Sigmoid colon (tissue), 4 donors: Measurements from ENCODE around the gene UNC119B.
A peak's percentile ranks its signal among the peaks of the same experiment; 100 is the strongest.

Experiments used
- CTCF ChIP-seq, 4 experiments: fragments of 450-650 bp in 3 of 4; fragments of 200-600 bp in 1 of 4; IDR thresholded peaks; one replicate each; pipeline ENCODE4 v1.5.1; 2016 to 2019; ENCODE audit warnings: antibody characterized with exemption in 4 of 4, mild to moderate bottlenecking in 3 of 4, moderate library complexity in 2 of 4
- POLR2A ChIP-seq, 2 donors: fragments of 450-650 bp; IDR thresholded peaks; one replicate each; pipeline ENCODE4 v1.6.1; 2016; ENCODE audit warnings: antibody characterized with exemption in 2 of 2, mild to moderate bottlenecking in 2 of 2, moderate library complexity in 2 of 2
- POLR2AphosphoS5 ChIP-seq, 4 donors: sonication (generic); formaldehyde crosslinking; IDR thresholded peaks; one replicate each; pipeline ENCODE4 v1.6.1; 2017; ENCODE audit warnings: antibody characterized with exemption in 4 of 4

- peak; percentile 14 to 79 (median 37) for TF ChIP-seq POLR2AphosphoS5 (IDR thresholded peaks at IDR 0.05)
- no peak for TF ChIP-seq CTCF (IDR thresholded peaks at IDR 0.05)
- TF ChIP-seq POLR2A (IDR thresholded peaks at IDR 0.05): no peak
These were observed 51.3 kb downstream of the UNC119B start for GRCh38 chr12:120761519-120761934.
